ENCODE results near the gene CCDC30.
A peak's percentile ranks its signal among the peaks of the same experiment; 100 is the strongest.

Gene CCDC30
- 1.2 to 7.7 reads per million in 2 experiments for total RNA-seq

DNA sequence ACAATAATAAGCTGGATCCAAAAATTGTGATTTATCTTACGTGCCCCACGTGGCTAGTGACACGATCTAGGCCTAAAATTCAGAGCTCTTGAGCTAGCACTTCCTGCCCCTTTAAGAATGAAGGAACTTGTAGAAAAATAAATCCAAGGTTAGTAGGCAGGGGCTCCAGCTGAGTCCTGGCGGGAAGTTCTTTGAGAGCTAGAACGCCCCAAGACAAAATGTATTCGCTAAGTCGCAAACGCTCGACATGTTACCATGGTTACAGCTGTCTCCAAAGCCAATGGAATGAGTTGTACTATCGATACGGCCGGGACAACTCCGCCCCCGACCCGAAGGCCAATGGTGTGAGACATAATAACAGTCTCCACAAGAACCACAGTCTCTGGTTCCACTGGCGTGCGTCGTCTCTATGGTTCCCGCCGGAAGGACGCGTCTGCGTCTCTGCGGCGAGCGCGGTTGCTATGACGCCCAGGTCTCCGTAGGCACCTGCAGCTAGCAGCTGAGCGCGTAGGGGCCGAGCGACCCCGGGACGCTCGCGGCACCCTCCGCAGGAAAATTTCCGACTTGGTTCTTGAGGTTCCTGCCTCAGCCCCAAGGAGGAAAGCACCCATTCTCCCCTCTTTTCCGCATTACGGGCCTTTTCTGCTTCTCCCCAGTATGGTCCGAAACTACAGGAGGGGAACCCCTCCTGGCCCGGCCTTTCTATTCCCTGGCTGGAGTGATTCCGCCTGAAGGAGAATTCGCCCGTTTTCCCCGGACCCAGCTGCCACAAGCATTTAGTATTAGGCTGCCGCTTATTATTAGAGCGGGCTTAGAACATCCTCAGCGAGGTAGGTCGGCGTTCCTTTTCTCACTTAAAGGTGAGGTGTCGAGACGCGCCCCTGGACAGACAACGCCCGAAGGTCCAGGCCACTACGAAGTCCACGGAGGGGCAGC is at the start of gene CCDC30:
Gene CCDC30 (plus strand): TSS at position 459 of the 936 bp plus-strand sequence. CDS start 17,266 bp downstream, outside the sequence.
- DNase-seq (ENCODE audit: low read depth): peak; percentile 97

DNA sequence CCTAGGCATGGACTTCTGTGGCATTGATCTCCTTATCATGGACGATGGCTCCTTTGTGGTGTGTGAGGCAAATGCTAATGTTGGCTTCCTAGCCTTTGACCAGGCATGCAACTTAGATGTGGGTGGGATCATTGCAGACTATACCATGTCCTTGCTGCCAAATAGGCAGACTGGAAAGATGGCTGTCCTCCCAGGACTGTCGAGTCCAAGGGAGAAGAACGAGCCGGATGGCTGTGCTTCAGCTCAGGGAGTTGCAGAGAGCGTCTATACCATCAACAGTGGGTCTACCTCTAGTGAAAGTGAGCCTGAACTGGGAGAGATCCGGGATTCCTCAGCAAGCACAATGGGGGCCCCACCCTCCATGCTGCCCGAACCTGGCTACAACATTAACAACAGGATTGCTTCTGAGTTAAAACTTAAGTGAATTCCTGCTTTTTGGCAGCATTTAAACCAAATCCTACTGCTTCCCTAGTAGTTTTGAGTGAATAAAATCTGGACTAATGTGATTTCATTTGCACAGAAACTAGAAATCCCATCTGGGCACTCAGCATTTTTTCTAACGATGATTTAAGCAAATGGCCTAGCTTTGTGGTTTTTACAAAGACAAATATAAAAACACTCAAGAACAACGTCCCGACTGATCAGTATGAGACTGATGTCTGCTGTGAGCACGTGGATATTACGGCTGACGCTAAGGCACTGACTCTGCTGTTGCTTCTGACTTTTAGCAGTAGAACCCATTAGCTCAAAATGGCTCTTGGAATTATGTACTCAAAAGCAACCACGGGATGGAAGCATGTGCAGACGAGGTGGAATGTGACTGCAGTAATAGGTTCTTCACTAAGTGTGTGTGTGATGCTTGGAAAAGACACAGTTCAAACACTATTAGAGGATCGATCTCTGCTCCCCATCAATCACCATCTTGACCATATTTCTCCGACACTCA is 48.3 kb upstream of the CCDC30 start:
- no peak for DNase-seq (ENCODE audit: low read depth)

DNA sequence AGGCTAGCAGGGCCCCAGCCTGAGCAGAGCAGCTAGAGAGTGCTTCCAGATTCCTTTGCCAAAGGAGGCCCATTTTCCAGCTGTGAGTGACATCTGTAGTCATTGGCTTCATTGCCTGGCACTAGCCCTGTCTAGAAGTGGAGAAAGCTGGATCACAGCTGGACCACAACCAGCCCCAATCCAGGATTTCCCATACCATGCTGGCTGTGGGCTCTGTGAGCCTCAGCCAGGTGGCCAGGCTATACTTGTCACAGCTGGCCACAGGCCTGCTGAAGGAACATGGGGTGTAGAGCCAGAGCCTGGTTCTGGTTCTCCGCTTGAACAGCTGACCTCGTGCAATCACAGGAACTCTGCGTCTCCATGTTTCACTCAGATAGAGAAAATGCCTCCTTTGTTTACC is 45.9 kb upstream of the CCDC30 start:
- no peak for DNase-seq (ENCODE audit: low read depth)

DNA sequence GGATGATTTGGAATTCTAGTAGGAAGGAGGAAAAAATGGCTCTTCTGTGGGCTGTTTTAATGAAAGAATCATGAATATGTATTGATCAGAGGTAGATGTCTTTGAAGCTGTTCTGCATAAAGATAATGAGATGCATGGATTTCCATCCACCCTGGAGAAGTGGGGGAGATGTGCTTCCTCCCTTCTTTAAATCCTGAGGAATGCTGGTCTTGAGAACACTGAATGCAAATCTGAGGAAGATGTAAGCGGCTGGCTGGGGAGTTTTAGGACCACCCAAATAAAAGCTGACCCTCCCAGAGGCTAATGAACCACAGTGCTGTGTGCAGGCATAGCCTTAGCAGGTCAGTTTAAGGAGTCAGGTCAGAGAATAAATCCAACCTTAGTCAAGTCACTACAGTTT is 44.6 kb upstream of the CCDC30 start:
- no peak for DNase-seq (ENCODE audit: low read depth)

DNA sequence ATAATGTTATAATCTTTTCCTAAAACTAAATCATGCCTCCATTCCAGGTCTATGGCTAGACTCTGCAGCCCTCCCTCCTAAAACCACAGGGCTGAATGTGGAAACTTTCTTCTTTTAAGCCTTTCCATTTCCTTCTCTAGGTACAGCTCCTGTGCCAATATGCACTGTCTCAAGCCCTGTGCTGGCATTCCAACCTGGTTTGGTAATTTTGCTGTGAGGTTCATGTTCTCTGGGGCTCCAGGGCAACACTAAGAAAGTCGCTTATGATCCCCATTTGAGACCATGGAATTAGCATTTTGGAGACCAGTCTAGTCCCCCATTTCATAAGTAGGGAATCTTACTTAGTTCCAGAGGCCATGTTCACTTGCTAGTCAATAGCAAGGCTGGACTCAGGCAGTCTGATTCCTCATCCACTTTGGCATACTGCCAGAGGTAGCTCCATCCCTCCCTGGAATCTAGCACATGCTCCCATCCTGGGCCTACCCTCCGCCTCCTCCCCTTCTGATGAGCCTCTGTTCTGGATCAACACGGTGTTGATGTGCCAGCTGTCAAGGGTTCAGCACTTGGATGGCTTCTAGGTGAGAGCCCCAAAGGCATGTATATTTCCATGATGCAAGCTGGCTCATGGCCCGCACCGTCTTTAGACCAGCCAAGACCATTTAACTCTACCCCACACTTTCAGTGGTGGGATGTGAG is 43.8 kb upstream of the CCDC30 start:
- no peak for DNase-seq (ENCODE audit: low read depth)

DNA sequence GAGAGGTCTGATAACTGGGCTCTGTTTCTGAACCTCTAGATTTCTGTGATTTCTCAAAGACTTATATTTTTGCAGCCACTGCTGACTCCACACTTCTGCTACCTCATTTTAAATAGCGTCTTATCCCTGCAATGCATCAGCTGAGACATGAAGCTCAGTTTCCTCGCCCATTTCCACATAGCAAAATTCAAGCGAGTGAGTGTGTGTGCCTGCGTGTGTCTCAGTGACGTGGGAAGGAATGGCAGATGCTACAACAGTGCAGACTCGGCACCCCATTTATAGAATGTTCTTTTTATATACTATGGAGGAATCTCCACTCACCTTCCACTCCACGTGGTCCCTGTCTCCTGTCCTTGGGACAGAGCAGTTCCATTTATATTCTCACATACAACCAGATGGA is 43.0 kb upstream of the CCDC30 start:
- no peak for DNase-seq (ENCODE audit: low read depth)

DNA sequence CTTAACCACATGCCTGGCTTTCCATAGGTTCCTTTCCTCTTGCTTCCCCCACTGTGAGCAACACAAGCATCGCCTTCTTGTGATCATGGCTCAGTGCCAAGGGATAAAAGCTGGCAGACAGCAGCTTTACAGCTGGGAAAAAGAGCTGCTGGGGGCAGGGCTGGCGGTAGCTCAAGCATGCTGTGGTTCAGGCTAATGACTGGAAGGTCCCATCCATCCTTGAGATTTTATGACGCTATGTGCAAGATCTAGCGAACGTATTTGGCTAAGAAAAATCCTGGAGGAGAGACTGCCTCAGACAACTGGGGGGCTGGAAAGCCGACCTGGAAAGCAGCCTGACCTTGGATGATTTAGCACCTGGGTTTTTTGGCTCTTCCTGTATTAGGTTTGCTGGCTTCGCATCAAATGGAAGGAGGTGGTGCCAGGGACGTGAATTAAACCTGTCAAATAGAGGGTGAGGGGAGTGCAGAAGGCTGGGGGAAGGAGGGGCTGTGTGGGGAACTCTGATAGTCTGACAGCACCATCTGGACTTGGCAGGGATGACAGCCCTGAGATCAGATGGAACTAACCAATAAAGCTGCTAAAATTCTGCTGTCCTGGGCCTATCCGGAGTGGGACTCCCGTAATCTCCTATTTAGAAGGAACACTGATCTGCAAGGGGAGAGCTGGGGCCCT is 42.0 kb upstream of the CCDC30 start:
- no peak for DNase-seq (ENCODE audit: low read depth)

DNA sequence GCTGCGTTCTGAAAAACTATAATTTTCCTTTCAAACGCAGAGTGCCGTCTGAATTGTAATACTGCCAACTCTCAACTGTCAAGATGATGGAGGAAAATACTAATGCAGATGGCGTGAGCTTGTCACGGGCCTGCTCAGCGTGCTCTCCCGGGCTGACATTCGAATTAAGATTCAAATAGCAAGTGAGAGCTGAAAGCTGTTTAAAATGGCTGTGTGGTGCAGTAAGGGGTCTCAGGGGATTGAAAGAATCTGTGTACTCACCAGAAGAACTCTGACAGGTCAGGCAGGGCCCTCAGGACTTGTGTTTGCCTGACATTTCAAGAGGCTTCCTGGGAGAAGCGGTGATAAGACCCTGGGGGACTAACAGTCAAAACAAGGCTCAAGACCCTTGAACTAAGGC is 40.3 kb upstream of the CCDC30 start:
- no peak for DNase-seq (ENCODE audit: low read depth)

DNA sequence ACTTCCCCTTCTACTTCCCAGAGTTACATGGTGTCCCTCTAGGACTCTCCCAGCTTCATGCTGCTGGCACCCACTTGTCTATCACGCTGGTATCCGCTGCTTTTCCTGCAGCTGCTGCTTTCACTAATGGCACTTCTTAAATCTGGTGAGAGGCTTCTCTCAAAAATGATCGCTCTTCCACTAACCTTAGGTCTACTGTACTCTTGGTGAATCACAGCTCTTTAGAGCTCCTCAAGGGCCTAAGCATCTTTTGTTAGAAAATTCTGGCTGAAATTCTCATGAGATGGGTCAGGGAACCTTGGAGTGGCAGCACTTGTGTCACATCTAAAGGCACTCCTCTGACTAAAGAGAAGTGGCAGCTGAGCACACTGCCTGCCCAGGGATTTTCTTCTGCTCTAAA is 39.4 kb upstream of the CCDC30 start:
- DNase-seq (ENCODE audit: low read depth): no peak

DNA sequence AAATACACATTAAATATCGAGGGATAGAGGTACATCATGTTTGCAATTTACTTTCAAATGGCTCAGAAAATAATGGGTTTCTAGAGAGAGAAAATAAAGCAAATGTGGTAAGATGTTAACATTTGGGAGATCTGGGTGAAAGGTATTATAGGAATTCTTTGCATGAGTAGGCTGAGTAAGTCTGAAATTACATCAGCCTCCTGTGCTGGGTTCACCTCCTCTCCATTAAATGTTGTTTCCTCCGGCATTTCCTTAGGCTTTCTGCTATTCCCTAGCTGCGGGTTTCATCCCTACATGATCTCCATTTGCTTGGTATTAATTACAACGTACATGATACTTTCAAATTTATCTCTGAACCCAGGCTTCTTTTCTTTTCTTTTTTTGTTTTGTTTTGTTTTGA is 38.9 kb upstream of the CCDC30 start:
- DNase-seq (ENCODE audit: low read depth): no peak

DNA sequence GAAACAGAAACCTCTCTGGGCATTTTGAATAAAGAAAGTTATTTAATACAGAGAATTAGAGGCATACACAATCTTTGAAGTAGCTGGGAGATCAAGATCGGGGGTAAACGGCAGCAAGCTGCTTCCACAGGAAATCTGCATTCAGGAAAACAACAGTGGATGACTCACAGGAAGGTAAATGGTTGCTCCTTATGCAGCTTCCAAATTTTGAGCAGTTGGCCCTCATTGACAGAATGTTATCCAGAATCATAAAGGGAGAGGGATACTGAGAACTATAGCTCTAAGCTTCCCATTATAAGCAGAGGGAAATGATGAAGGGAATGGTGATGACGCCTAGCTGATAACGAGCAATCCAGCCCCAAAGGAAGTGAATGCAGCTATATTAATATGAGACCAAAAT is 35.8 kb upstream of the CCDC30 start:
- no peak for DNase-seq (ENCODE audit: low read depth)

DNA sequence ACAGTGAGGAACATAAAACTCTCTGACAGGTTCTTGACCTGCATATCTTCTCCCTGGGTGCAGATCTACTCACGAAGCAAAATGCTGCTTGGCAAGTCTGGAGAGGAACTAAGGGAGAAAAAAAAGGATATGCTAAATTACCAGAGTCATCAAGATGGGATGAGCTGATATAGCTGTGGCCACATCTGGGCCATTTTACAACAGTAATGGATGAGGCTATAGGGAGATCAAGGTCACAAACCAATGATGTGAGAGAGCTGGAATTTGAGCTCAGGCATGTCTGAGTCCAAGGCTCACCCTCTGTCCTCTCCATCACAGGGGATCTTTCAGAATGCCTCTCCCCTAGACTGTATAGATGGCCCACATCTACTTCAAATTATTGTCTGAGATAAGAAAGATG is 33.5 kb upstream of the CCDC30 start:
- no peak for DNase-seq (ENCODE audit: low read depth)

DNA sequence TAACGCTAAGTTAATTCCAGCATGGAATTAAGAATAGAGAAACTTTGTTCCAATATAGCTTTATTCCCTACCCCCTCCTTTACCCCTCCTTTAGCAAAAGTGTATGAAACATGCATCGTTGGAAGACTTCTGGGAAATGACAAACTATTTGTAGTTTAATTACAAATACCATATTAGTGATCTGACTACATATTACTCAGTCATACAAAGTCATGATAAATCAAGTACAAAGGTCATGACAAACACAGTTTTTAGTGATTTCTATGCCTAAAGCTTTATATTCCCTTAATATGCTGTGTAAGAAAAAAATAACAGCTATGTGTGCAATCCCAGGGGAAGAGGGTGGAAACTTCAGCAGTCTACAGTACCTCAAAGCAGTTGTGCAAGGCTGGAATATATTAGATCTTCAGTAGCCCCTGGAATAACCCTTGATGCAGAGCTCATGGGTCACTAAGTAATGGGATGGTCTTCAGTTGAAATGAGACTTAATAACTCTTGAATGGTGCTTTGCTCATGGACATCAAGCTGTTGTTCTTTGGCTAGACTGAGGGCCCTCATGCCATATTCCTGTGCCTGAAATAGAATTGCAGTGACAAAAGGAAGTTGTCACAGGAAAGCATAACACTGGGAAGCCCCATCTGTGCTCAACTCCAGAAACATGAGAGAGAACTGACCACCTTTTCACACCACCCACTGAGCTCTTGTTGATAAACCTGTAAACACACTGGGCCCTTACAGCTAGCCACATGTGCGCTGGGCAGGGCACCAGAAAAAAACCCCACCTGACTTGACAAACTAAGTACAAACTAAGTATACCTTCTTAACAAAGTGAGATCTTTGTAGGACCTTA is 32.6 kb upstream of the CCDC30 start:
- DNase-seq (ENCODE audit: low read depth): no peak

DNA sequence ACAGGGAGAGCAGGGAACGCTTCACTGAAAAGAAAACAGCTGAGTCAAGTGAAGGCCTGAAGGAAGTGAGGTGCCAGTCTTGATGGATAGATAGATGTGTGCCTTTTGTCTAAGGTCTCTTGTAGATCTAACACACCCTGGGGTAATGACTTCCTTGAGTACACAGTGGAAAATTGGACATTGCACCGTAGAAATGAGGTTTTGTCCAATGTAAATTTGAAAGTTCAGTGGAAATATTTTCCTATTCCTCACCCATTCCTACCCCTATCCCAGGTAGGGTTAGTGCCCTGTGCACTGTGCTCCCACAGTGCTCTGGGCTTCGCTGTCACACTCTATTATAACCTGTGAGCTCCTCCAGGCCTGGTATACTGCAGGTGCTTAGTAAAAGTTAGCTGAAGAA is 31.6 kb upstream of the CCDC30 start:
- no peak for DNase-seq (ENCODE audit: low read depth)

DNA sequence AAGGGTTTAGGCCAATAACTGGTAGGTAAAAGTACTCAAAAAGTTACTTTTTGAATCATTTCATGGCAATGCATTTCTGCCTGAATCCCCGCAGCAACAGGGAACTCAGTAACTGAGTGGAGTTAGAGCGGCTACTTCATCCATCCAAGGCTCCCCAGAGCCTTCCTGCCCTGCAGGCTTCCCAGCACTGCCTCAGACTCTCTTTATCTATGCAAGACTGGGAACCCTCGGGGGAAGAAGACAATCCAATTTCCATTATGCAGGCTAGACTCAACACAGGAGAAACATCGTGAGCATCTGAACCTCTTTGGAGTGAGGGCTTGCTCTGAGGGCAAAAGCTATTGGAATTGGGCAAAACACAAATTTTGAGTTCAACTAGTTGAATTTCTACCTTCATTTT is 30.4 kb upstream of the CCDC30 start:
- no peak for DNase-seq (ENCODE audit: low read depth)

DNA sequence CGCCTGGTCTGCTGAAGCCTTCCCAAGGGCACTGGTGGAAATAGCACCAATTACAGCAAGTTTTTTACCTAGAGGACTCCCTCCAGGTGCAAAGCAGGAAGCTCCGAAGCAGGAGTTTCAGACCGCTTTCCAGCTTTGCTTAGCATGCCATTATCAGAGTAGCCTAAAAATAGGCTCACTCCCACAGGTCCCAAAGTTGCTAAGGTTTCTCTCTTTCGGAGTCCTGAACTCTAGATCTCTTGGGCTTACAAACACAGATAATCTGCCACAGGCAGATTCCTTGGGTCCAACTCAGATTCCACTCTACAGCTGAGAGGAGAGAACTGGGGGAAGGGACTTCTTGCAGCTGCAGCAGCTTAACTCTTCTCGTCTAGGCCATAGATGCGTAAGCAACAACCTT is 29.7 kb upstream of the CCDC30 start:
- DNase-seq (ENCODE audit: low read depth): no peak

DNA sequence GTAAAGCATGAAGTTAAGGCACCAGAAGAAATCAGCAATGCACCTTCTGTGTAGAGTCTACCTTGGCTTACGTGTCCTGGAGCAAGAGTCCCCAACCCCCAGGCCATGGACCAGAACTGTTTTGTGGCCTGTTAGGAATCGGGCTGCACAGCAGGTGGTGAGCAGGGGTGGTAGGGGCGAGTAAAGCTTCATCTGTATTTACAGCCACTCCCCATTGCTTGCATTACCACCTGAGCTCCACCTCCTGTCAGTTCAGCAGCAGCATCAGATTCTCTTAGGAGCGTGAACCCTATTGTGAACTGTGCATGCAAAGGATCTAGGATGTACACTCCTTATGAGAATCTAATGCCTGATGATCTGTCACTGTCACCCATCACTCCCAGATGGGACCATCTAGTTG is 28.7 kb upstream of the CCDC30 start:
- no peak for DNase-seq (ENCODE audit: low read depth)

DNA sequence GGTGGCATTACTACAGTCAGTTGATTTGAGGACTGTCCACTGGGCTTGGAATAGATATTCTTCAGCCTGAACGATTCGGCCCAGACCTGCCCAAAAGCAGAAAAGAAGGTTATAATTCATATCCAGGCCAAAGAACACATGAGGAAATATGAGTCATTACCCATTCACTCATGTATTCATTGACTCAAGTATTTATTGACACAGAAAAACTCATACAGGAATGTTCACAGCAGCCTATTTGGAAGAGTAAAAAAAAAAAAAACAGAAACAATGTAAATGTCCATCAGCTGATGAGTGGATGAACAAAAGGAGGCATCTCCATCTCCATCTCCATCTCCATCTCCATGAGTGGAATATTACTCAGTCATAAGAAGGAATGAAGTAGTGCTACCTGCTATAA is 23.1 kb upstream of the CCDC30 start:
- DNase-seq (ENCODE audit: low read depth): no peak

DNA sequence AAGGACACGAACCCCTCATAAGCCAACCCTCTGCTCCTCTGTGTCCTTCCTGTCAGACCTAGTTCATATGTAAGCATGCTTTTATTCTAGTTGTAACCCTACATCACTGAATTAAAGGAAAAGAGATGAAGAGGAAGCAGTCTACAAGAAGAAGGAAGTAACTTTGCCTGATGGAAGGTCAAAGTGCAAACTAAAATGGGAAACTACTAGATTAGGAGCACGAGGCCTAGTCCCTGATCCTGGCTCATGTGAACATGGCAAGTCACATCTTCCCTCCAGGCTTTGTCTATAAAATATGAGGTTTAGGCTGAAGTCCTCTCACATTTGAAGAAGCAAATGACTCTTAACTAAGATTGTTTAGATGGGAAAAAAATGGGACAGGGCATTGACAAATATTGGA is 20.4 kb upstream of the CCDC30 start:
- DNase-seq (ENCODE audit: low read depth): no peak

DNA sequence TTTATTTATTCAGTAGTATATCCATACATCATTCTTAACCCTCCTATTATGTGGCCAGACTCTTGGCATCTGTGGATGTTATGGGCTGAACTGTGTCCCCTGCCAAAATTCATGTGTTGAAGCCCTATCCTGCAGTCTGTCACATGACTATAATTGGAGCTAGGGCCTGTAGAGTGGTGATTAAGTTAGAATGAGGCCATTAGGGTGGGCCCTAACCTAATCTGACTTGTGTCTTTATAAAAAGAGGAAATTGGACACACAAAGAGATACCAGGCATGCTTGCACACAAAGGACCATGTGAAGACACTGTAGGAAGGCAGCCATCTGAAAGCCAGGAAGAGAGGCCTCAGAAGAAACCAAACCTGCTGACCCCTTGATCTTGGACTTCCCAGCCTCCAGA is 13.8 kb upstream of the CCDC30 start:
- DNase-seq (ENCODE audit: low read depth): no peak

DNA sequence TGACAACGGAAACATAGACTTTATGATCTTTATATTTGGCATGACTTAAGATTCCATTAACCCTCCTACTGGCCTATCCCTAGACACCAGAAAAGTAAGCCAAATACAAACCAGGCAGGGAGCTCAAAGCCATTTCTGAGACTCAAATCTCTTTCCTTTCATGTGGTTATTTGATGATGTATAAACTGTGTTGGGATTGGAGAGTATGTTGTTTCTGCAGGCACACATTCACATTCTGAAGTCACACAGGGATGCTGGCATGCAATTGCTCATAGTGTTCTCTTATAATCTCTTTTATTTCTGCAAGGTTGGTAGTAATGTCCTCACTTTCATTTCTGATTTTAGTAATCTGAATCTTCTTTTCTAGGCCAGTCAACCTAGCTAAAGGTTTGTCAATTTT is 13.0 kb upstream of the CCDC30 start:
- no peak for DNase-seq (ENCODE audit: low read depth)
